GM23338 (cell line): ENCODE results near the gene PPHLN1. TPM values are rescaled to one million over a fixed set of nuclear protein-coding genes. Genes with fewer than 3 reads are reported as not detected.

ENCODE experiments used
- ATAC-seq: fragments of 200-7000 bp; cut with Tn5 transposase; 3 replicates; pipeline ENCODE4 v1.9.1; 2020
- DNase-seq: peaks from one replicate; pipeline ENCODE4 v3.0.0-alpha.2; 2015; ENCODE audit warnings: low spot score
- H2AFZ ChIP-seq: fragments of 200-600 bp; sonication (generic); 2 replicates; pipeline ENCODE4 v1.8.0; 2016; ENCODE audit warnings: antibody characterized with exemption, mild to moderate bottlenecking, moderate library complexity
- H3F3A ChIP-seq: fragments of 200-600 bp; sonication (generic); replicated peaks from 2 replicates; pipeline ENCODE4 v1.8.0; 2017; ENCODE audit warnings: antibody characterized with exemption, mixed run types, low read depth
- H3K27ac ChIP-seq: fragments of 200-600 bp; sonication (generic); 2 replicates; pipeline ENCODE4 v1.6.1; 2016; ENCODE audit warnings: low read depth
- H3K27me3 ChIP-seq: fragments of 200-600 bp; sonication (generic); 2 replicates; pipeline ENCODE4 v1.8.0; 2016; ENCODE audit warnings: mild to moderate bottlenecking, mixed run types, moderate library complexity; ENCODE audit not compliant: insufficient read depth
- H3K36me3 ChIP-seq: fragments of 200-600 bp; sonication (generic); 2 replicates; pipeline ENCODE4 v1.8.0; 2016; ENCODE audit warnings: mild to moderate bottlenecking; ENCODE audit not compliant: insufficient read depth
- H3K4me1 ChIP-seq: fragments of 200-600 bp; sonication (generic); 2 replicates; pipeline ENCODE4 v1.8.0; 2016; ENCODE audit warnings: mild to moderate bottlenecking, moderate library complexity; ENCODE audit not compliant: insufficient read depth
- H3K4me2 ChIP-seq: fragments of 200-600 bp; sonication (generic); 2 replicates; pipeline ENCODE4 v1.7.1; 2017; ENCODE audit warnings: mixed run types
- H3K4me3 ChIP-seq: fragments of 200-600 bp; sonication (generic); 2 replicates; pipeline ENCODE4 v1.6.1; 2016; ENCODE audit warnings: mixed run types
- H3K79me2 ChIP-seq: fragments of 200-600 bp; sonication (generic); replicated peaks from 2 replicates; pipeline ENCODE4 v1.8.0; 2017; ENCODE audit warnings: mild to moderate bottlenecking; ENCODE audit not compliant: insufficient read depth
- H3K9me2 ChIP-seq: fragments of 200-600 bp; sonication (generic); 2 replicates; pipeline ENCODE4 v1.8.0; 2017; ENCODE audit not compliant: insufficient read depth
- H4K20me1 ChIP-seq: fragments of 200-600 bp; sonication (generic); replicated peaks from 2 replicates; pipeline ENCODE4 v1.8.0; 2017; ENCODE audit warnings: mild to moderate bottlenecking; ENCODE audit not compliant: insufficient read depth
- H3K27ac Mint-ChIP-seq: 2 replicates; pipeline ENCODE4 v1.8.0; 2020; ENCODE audit warnings: inconsistent platforms, mild to moderate bottlenecking, moderate library complexity, mixed read lengths
- H3K27me3 Mint-ChIP-seq: 3 replicates; pipeline ENCODE4 v1.8.0; 2022; ENCODE audit warnings: low read depth, mild to moderate bottlenecking, moderate library complexity, mixed read lengths, inconsistent platforms; ENCODE audit not compliant: insufficient read depth, poor library complexity
- H3K36me3 Mint-ChIP-seq: 3 replicates; pipeline ENCODE4 v1.8.0; 2021; ENCODE audit warnings: low read depth, mild to moderate bottlenecking, inconsistent platforms, moderate library complexity, mixed read lengths
- H3K4me1 Mint-ChIP-seq: 3 replicates; pipeline ENCODE4 v1.8.0; 2020; ENCODE audit warnings: mild to moderate bottlenecking, inconsistent platforms, mixed read lengths
- H3K4me3 Mint-ChIP-seq: 3 replicates; pipeline ENCODE4 v1.8.0; 2021; ENCODE audit warnings: moderate library complexity, mild to moderate bottlenecking, inconsistent platforms, mixed read lengths
- H3K9me3 Mint-ChIP-seq: 3 replicates; pipeline ENCODE4 v1.8.0; 2020; ENCODE audit warnings: moderate library complexity, mild to moderate bottlenecking, inconsistent platforms, mixed read lengths
- CREB1 ChIP-seq: fragments of 250-450 bp; sonication (Bioruptor Pico); IDR thresholded peaks from 2 replicates; pipeline ENCODE4 v1.5.0; 2020; ENCODE audit warnings: low read depth, mild to moderate bottlenecking, moderate library complexity
- CTCF ChIP-seq, 2 experiments: fragments of 200-600 bp in 1 of 2; sonication (generic) in 1 of 2; conservative IDR thresholded peaks; 2 replicates each; pipeline versions ENCODE4 v1.5.1 to v1.6.1; 2016 to 2017; ENCODE audit warnings: antibody characterized with exemption in 2 of 2, low read depth in 2 of 2, mild to moderate bottlenecking in 2 of 2, moderate library complexity in 1 of 2
- ETS1 ChIP-seq: IDR thresholded peaks from 2 replicates; pipeline ENCODE4 v1.6.1; 2016; ENCODE audit warnings: antibody characterized with exemption
- EZH2 ChIP-seq: fragments of 200-600 bp; sonication (generic); IDR thresholded peaks from one replicate; pipeline ENCODE4 v1.8.0; 2017; ENCODE audit warnings: antibody characterized with exemption, mild to moderate bottlenecking, low read depth; ENCODE audit not compliant: unreplicated experiment
- EZH2phosphoT487 ChIP-seq: fragments of 200-600 bp; sonication (generic); IDR thresholded peaks from one replicate; pipeline ENCODE4 v1.8.1; 2018; ENCODE audit warnings: antibody characterized with exemption; ENCODE audit not compliant: unreplicated experiment
- JUNB ChIP-seq: IDR thresholded peaks from one replicate; pipeline ENCODE4 v1.6.1; 2016; ENCODE audit warnings: antibody characterized with exemption; ENCODE audit not compliant: unreplicated experiment
- NANOG ChIP-seq: IDR thresholded peaks from 2 replicates; pipeline ENCODE4 v1.6.1; 2016; ENCODE audit warnings: antibody characterized with exemption, borderline replicate concordance
- POLR2AphosphoS5 ChIP-seq: IDR thresholded peaks from 2 replicates; pipeline ENCODE4 v1.6.1; 2016; ENCODE audit warnings: antibody characterized with exemption, low read depth
- STAT1 ChIP-seq: IDR thresholded peaks from one replicate; pipeline ENCODE4 v1.6.1; 2016; ENCODE audit warnings: antibody characterized with exemption; ENCODE audit not compliant: unreplicated experiment
- ZNF114 ChIP-seq: fragments of 250-450 bp; sonication (Bioruptor Pico); IDR thresholded peaks from 2 replicates; pipeline ENCODE4 v1.5.0; 2020; ENCODE audit warnings: mild to moderate bottlenecking, moderate library complexity
- ZNF331 ChIP-seq: fragments of 250-450 bp; sonication (Bioruptor Pico); IDR thresholded peaks from 2 replicates; pipeline ENCODE4 v1.5.0; 2020; ENCODE audit warnings: low read depth, mild to moderate bottlenecking, moderate library complexity
- polyA plus RNA-seq: library from polyadenylated mRNA; unstranded; fragments of >200 nt; fragmentation: Nextera tagmentation; extraction: Ambion mirVana; gene quantifications from 2 replicates; pipeline ENCODE4 v1.2.1, GENCODE V29; 2016
- total RNA-seq: library from RNA; depleted of rRNA; stranded (reverse); fragments of >200 nt; shearing (Covaris generic); gene quantifications from 2 replicates; pipeline ENCODE4 v1.2.3, GENCODE V29; 2014
- TF ChIP-seq, protein P1 (sequence below): fragments of 250-450 bp; sonication (Bioruptor Pico); IDR thresholded peaks from 2 replicates; pipeline ENCODE4 v1.5.0; 2020; ENCODE audit warnings: mild to moderate bottlenecking, moderate library complexity
- TF ChIP-seq, protein P2 (sequence below): IDR thresholded peaks from one replicate; pipeline ENCODE4 v1.6.1; 2018; ENCODE audit warnings: antibody characterized with exemption; ENCODE audit not compliant: unreplicated experiment

PPHLN1 gene
- total and polyA plus RNA-seq, 2 experiments from 2014 or later, result 93.0 to 103 TPM

- H3K9me2 ChIP-seq, result no peaks in the 10 kb centered on the region
- peaks cover 10% of the 10 kb centered on the region; the same call in 2 of the 3 replicates for H3K9me3 Mint-ChIP-seq
- H3K27me3 Mint-ChIP-seq, result no peaks in the 10 kb centered on the region
- H3K4me3 ChIP-seq, result no peak overlapping the region
- no peaks in the 10 kb centered on the region for H4K20me1 ChIP-seq
- H2AFZ ChIP-seq, result no peak overlapping the region
- TF ChIP-seq, protein P1, sequence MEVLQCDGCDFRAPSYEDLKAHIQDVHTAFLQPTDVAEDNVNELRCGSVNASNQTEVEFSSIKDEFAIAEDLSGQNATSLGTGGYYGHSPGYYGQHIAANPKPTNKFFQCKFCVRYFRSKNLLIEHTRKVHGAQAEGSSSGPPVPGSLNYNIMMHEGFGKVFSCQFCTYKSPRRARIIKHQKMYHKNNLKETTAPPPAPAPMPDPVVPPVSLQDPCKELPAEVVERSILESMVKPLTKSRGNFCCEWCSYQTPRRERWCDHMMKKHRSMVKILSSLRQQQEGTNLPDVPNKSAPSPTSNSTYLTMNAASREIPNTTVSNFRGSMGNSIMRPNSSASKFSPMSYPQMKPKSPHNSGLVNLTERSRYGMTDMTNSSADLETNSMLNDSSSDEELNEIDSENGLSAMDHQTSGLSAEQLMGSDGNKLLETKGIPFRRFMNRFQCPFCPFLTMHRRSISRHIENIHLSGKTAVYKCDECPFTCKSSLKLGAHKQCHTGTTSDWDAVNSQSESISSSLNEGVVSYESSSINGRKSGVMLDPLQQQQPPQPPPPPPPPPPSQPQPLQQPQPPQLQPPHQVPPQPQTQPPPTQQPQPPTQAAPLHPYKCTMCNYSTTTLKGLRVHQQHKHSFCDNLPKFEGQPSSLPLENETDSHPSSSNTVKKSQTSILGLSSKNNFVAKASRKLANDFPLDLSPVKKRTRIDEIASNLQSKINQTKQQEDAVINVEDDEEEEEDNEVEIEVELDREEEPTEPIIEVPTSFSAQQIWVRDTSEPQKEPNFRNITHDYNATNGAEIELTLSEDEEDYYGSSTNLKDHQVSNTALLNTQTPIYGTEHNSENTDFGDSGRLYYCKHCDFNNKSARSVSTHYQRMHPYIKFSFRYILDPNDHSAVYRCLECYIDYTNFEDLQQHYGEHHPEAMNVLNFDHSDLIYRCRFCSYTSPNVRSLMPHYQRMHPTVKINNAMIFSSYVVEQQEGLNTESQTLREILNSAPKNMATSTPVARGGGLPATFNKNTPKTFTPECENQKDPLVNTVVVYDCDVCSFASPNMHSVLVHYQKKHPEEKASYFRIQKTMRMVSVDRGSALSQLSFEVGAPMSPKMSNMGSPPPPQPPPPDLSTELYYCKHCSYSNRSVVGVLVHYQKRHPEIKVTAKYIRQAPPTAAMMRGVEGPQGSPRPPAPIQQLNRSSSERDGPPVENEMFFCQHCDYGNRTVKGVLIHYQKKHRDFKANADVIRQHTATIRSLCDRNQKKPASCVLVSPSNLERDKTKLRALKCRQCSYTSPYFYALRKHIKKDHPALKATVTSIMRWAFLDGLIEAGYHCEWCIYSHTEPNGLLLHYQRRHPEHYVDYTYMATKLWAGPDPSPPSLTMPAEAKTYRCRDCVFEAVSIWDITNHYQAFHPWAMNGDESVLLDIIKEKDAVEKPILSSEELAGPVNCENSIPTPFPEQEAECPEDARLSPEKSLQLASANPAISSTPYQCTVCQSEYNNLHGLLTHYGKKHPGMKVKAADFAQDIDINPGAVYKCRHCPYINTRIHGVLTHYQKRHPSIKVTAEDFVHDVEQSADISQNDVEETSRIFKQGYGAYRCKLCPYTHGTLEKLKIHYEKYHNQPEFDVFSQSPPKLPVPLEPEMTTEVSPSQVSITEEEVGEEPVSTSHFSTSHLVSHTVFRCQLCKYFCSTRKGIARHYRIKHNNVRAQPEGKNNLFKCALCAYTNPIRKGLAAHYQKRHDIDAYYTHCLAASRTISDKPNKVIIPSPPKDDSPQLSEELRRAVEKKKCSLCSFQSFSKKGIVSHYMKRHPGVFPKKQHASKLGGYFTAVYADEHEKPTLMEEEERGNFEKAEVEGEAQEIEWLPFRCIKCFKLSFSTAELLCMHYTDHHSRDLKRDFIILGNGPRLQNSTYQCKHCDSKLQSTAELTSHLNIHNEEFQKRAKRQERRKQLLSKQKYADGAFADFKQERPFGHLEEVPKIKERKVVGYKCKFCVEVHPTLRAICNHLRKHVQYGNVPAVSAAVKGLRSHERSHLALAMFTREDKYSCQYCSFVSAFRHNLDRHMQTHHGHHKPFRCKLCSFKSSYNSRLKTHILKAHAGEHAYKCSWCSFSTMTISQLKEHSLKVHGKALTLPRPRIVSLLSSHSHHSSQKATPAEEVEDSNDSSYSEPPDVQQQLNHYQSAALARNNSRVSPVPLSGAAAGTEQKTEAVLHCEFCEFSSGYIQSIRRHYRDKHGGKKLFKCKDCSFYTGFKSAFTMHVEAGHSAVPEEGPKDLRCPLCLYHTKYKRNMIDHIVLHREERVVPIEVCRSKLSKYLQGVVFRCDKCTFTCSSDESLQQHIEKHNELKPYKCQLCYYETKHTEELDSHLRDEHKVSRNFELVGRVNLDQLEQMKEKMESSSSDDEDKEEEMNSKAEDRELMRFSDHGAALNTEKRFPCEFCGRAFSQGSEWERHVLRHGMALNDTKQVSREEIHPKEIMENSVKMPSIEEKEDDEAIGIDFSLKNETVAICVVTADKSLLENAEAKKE (CRISPR knock-in tag), result no peak
- no peak for TF ChIP-seq CREB1 (CRISPR knock-in tag)
- TF ChIP-seq, protein P2, sequence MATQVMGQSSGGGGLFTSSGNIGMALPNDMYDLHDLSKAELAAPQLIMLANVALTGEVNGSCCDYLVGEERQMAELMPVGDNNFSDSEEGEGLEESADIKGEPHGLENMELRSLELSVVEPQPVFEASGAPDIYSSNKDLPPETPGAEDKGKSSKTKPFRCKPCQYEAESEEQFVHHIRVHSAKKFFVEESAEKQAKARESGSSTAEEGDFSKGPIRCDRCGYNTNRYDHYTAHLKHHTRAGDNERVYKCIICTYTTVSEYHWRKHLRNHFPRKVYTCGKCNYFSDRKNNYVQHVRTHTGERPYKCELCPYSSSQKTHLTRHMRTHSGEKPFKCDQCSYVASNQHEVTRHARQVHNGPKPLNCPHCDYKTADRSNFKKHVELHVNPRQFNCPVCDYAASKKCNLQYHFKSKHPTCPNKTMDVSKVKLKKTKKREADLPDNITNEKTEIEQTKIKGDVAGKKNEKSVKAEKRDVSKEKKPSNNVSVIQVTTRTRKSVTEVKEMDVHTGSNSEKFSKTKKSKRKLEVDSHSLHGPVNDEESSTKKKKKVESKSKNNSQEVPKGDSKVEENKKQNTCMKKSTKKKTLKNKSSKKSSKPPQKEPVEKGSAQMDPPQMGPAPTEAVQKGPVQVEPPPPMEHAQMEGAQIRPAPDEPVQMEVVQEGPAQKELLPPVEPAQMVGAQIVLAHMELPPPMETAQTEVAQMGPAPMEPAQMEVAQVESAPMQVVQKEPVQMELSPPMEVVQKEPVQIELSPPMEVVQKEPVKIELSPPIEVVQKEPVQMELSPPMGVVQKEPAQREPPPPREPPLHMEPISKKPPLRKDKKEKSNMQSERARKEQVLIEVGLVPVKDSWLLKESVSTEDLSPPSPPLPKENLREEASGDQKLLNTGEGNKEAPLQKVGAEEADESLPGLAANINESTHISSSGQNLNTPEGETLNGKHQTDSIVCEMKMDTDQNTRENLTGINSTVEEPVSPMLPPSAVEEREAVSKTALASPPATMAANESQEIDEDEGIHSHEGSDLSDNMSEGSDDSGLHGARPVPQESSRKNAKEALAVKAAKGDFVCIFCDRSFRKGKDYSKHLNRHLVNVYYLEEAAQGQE, result no peak
- no peak for TF ChIP-seq ETS1
- TF ChIP-seq JUNB, result no peak
- no peak for TF ChIP-seq EZH2phosphoT487
- no peak for TF ChIP-seq ZNF114 (CRISPR knock-in tag)
- no peak for TF ChIP-seq CTCF (conservative IDR thresholded peaks at IDR 0.05; ENCODE audit: low read depth in 2 of 2)
- TF ChIP-seq NANOG, result no peak
- no peak for TF ChIP-seq POLR2AphosphoS5
- TF ChIP-seq EZH2, result no peak
- TF ChIP-seq ZNF331, result no peak
- TF ChIP-seq STAT1, result no peak
- H3K36me3 ChIP-seq, result no peaks in the 10 kb centered on the region
- no peak overlapping the region for H3K27ac ChIP-seq
- no peak overlapping the region for H3K27ac Mint-ChIP-seq
- H3K4me2 ChIP-seq, result no peak overlapping the region
- no peaks in the 10 kb centered on the region for H3K27me3 ChIP-seq
- no peak for ATAC-seq
- H3K79me2 ChIP-seq, result no peaks in the 10 kb centered on the region
- H3K36me3 Mint-ChIP-seq, result peaks cover 33% of the 10 kb centered on the region
- peaks cover 31% of the 10 kb centered on the region for H3K4me1 ChIP-seq
- DNase-seq, result no peak
- H3K4me3 Mint-ChIP-seq, result no peak overlapping the region
- H3K4me1 Mint-ChIP-seq, result peaks cover 28% of the 10 kb centered on the region
- no peaks in the 10 kb centered on the region for H3F3A ChIP-seq
Observed at GRCh38 chr12:42440608-42441007, 114.6 kb downstream of the PPHLN1 start.
